HFF-Myc (cell line): Measurements from ENCODE around the gene GSG1L.

Experiments
- DNase-seq: peaks from one replicate; pipeline ENCODE4 v3.0.0-alpha.2; 2011; ENCODE audit warnings: low read depth; ENCODE audit errors: extremely low read depth
- H3K4me3 ChIP-seq: replicated peaks from 2 replicates; pipeline ENCODE4 v1.5.1; 2011; ENCODE audit warnings: low read depth, mild to moderate bottlenecking, control low read depth, low read length
- CTCF ChIP-seq: IDR thresholded peaks from 2 replicates; pipeline ENCODE4 v1.5.1; 2012; ENCODE audit warnings: mild to moderate bottlenecking, low read depth, low read length, control low read depth; ENCODE audit errors: missing control alignments

GSG1L gene

GRCh38 chr16:27806388-27806787, 257.1 kb downstream of the GSG1L start:
- no peak overlapping the region for H3K4me3 ChIP-seq
- no peak for DNase-seq
- TF ChIP-seq CTCF, result no peak

- DNase-seq, result no peak
- TF ChIP-seq CTCF, result no peak
- no peak overlapping the region for H3K4me3 ChIP-seq
These were observed 257.6 kb downstream of the GSG1L start for GRCh38 chr16:27805828-27806351.

GRCh38 chr16:27803775-27804549, 259.6 kb downstream of the GSG1L start:
- no peak for TF ChIP-seq CTCF
- no peak overlapping the region for H3K4me3 ChIP-seq
- no peak for DNase-seq

- no peak for DNase-seq
- no peak for TF ChIP-seq CTCF
- H3K4me3 ChIP-seq, result no peak overlapping the region
These were observed 260.7 kb downstream of the GSG1L start for GRCh38 chr16:27802664-27803439.

- H3K4me3 ChIP-seq, result no peak overlapping the region
- TF ChIP-seq CTCF, result no peak
These were observed 262.1 kb downstream of the GSG1L start for GRCh38 chr16:27801289-27801945.

GRCh38 chr16:27800817-27801216, 262.7 kb downstream of the GSG1L start:
- TF ChIP-seq CTCF, result no peak
- no peak overlapping the region for H3K4me3 ChIP-seq
- no peak for DNase-seq

More at GRCh38 chr16:27801289-27801945, 262.1 kb downstream of the GSG1L start:
- no peak for DNase-seq
